ENCODE results near the gene ASXL3. TPM values are rescaled to one million over a fixed set of nuclear protein-coding genes. Genes with fewer than 3 reads are reported as not detected.

Gene ASXL3
- total and polyA plus RNA-seq, 7 experiments from 2014 or later, result not detected

GRCh38 chr18:33653231-33653630 lies 75.2 kb downstream of the ASXL3 start:
- H3K4me1 Mint-ChIP-seq, result no peaks in the 10 kb centered on the region
- H3K4me3 Mint-ChIP-seq, result no peak overlapping the region
- H3K27ac ChIP-seq (ENCODE audit: low read depth, low read length), result no peak overlapping the region
- H3K4me3 ChIP-seq (ENCODE audit: low read length), result no peak overlapping the region
- H3K27me3 Mint-ChIP-seq, result no peaks in the 10 kb centered on the region
- intact Hi-C loops (cut with micrococcal nuclease), result no loop called here
- peaks cover 0 to 12% (median 0%) of the 10 kb centered on the region in 11 donors for H3K9me3 Mint-ChIP-seq
- H3K4me1 ChIP-seq (ENCODE audit: control insufficient read depth in 2 of 2, insufficient read depth in 2 of 2, low read length in 2 of 2), result no peaks in the 10 kb centered on the region
- ChIA-PET POLR2A (no interaction called here), CTCF (no interaction called here)
- no peaks in the 10 kb centered on the region for H3K36me3 ChIP-seq (ENCODE audit: control insufficient read depth in 2 of 3, insufficient read depth in 3 of 3, low read length in 3 of 3)
- no peak for DNase-seq
- no peaks in the 10 kb centered on the region for H3K27me3 ChIP-seq (ENCODE audit: control insufficient read depth in 2 of 2, insufficient read depth in 2 of 2, low read length in 2 of 2)
- H3K9me3 ChIP-seq (ENCODE audit: control insufficient read depth in 2 of 3, low read length in 3 of 3), result no peaks in the 10 kb centered on the region
- ATAC-seq, result no peak
- H3K27ac Mint-ChIP-seq, result no peak overlapping the region
- H3K36me3 Mint-ChIP-seq, result no peaks in the 10 kb centered on the region

- DNase-seq (no peak), ATAC-seq (no peak)
- H3K27me3 Mint-ChIP-seq, result no peaks in the 10 kb centered on the region
- Histone ChIP-seq H3K27me3 (ENCODE audit: control insufficient read depth in 2 of 2, insufficient read depth in 2 of 2, low read length in 2 of 2) (no peaks in the 10 kb centered on the region), H3K4me1 (ENCODE audit: control insufficient read depth in 2 of 2, insufficient read depth in 2 of 2, low read length in 2 of 2) (no peaks in the 10 kb centered on the region), H3K4me3 (ENCODE audit: low read length) (no peak overlapping the region), H3K36me3 (ENCODE audit: control insufficient read depth in 2 of 3, insufficient read depth in 3 of 3, low read length in 3 of 3) (no peaks in the 10 kb centered on the region), H3K9me3 (ENCODE audit: control insufficient read depth in 2 of 3, low read length in 3 of 3) (no peaks in the 10 kb centered on the region), H3K27ac (ENCODE audit: low read depth, low read length) (no peak overlapping the region)
- peaks cover 0 to 12% (median 0%) of the 10 kb centered on the region in 11 donors for H3K9me3 Mint-ChIP-seq
- ChIA-PET POLR2A (no interaction called here), CTCF (no interaction called here)
- no peaks in the 10 kb centered on the region for H3K36me3 Mint-ChIP-seq
- no peak overlapping the region for H3K4me3 Mint-ChIP-seq
- intact Hi-C loops (cut with micrococcal nuclease), result no loop called here
- H3K27ac Mint-ChIP-seq, result no peak overlapping the region
- no peaks in the 10 kb centered on the region for H3K4me1 Mint-ChIP-seq
Observed at GRCh38 chr18:33656889-33657448, 79.0 kb downstream of the ASXL3 start.

GRCh38 chr18:33660696-33661310 lies 82.8 kb downstream of the ASXL3 start:
- H3K27ac ChIP-seq (ENCODE audit: low read depth, low read length), result no peak overlapping the region
- peaks cover 0 to 5% (median 0%) of the 10 kb centered on the region in 11 donors for H3K9me3 Mint-ChIP-seq

GRCh38 chr18:33664241-33664874 lies 86.3 kb downstream of the ASXL3 start:
- Histone ChIP-seq H3K36me3 (ENCODE audit: control insufficient read depth in 2 of 3, insufficient read depth in 3 of 3, low read length in 3 of 3) (no peaks in the 10 kb centered on the region), H3K4me1 (ENCODE audit: control insufficient read depth in 2 of 2, insufficient read depth in 2 of 2, low read length in 2 of 2) (no peaks in the 10 kb centered on the region), H3K9me3 (ENCODE audit: control insufficient read depth in 2 of 3, low read length in 3 of 3) (no peaks in the 10 kb centered on the region), H3K4me3 (ENCODE audit: low read length) (no peak overlapping the region), H3K27me3 (ENCODE audit: control insufficient read depth in 2 of 2, insufficient read depth in 2 of 2, low read length in 2 of 2) (no peaks in the 10 kb centered on the region), H3K27ac (ENCODE audit: low read depth, low read length) (no peak overlapping the region)
- peaks cover 0 to 6% (median 0%) of the 10 kb centered on the region in 11 donors for H3K9me3 Mint-ChIP-seq
- H3K36me3 Mint-ChIP-seq, result no peaks in the 10 kb centered on the region
- no peak for ATAC-seq
- CTCF ChIA-PET, result no interaction called here
- no peaks in the 10 kb centered on the region for H3K27me3 Mint-ChIP-seq
- H3K4me3 Mint-ChIP-seq, result no peak overlapping the region
- POLR2A ChIA-PET, result no interaction called here
- no peak for DNase-seq
- H3K27ac Mint-ChIP-seq, result no peak overlapping the region
- no peaks in the 10 kb centered on the region for H3K4me1 Mint-ChIP-seq
- intact Hi-C loops (cut with micrococcal nuclease), result no loop called here

More at GRCh38 chr18:33660696-33661310, 82.8 kb downstream of the ASXL3 start:
- ChIA-PET CTCF (no interaction called here), POLR2A (no interaction called here)
- Histone ChIP-seq H3K4me1 (ENCODE audit: control insufficient read depth in 2 of 2, insufficient read depth in 2 of 2, low read length in 2 of 2) (no peaks in the 10 kb centered on the region), H3K9me3 (ENCODE audit: control insufficient read depth in 2 of 3, low read length in 3 of 3) (no peaks in the 10 kb centered on the region), H3K36me3 (ENCODE audit: control insufficient read depth in 2 of 3, insufficient read depth in 3 of 3, low read length in 3 of 3) (no peaks in the 10 kb centered on the region), H3K27me3 (ENCODE audit: control insufficient read depth in 2 of 2, insufficient read depth in 2 of 2, low read length in 2 of 2) (no peaks in the 10 kb centered on the region), H3K4me3 (ENCODE audit: low read length) (no peak overlapping the region)
- H3K36me3 Mint-ChIP-seq, result no peaks in the 10 kb centered on the region
- intact Hi-C loops (cut with micrococcal nuclease), result no loop called here
- H3K4me1 Mint-ChIP-seq, result no peaks in the 10 kb centered on the region
- H3K27ac Mint-ChIP-seq, result no peak overlapping the region
- ATAC-seq (no peak), DNase-seq (no peak)
- H3K4me3 Mint-ChIP-seq, result no peak overlapping the region
- H3K27me3 Mint-ChIP-seq, result no peaks in the 10 kb centered on the region

GRCh38 chr18:33665187-33665586 lies 87.2 kb downstream of the ASXL3 start:
- no peaks in the 10 kb centered on the region for H3K9me3 ChIP-seq (ENCODE audit: control insufficient read depth in 2 of 3, low read length in 3 of 3)
- no peaks in the 10 kb centered on the region for H3K36me3 ChIP-seq (ENCODE audit: control insufficient read depth in 2 of 3, insufficient read depth in 3 of 3, low read length in 3 of 3)
- Mint-ChIP-seq H3K4me1 (no peaks in the 10 kb centered on the region), H3K9me3 (peaks cover 0 to 6% (median 0%) of the 10 kb centered on the region in 11 donors), H3K36me3 (no peaks in the 10 kb centered on the region), H3K4me3 (no peak overlapping the region), H3K27me3 (no peaks in the 10 kb centered on the region), H3K27ac (no peak overlapping the region)
- intact Hi-C loops (cut with micrococcal nuclease), result no loop called here
- DNase-seq (no peak), ATAC-seq (no peak)
- no peak overlapping the region for H3K4me3 ChIP-seq (ENCODE audit: low read length)
- no peaks in the 10 kb centered on the region for H3K4me1 ChIP-seq (ENCODE audit: control insufficient read depth in 2 of 2, insufficient read depth in 2 of 2, low read length in 2 of 2)
- CTCF ChIA-PET, result no interaction called here
- POLR2A ChIA-PET, result no interaction called here
- H3K27me3 ChIP-seq (ENCODE audit: control insufficient read depth in 2 of 2, insufficient read depth in 2 of 2, low read length in 2 of 2), result no peaks in the 10 kb centered on the region
- no peak overlapping the region for H3K27ac ChIP-seq (ENCODE audit: low read depth, low read length)

- H3K9me3 ChIP-seq (ENCODE audit: control insufficient read depth in 2 of 3, low read length in 3 of 3), result no peaks in the 10 kb centered on the region
- ATAC-seq, result no peak
- H3K27me3 ChIP-seq (ENCODE audit: control insufficient read depth in 2 of 2, insufficient read depth in 2 of 2, low read length in 2 of 2), result no peaks in the 10 kb centered on the region
- CTCF ChIA-PET, result no interaction called here
- no peak for DNase-seq
- POLR2A ChIA-PET, result no interaction called here
- no peak overlapping the region for H3K4me3 ChIP-seq (ENCODE audit: low read length)
- Mint-ChIP-seq H3K36me3 (no peaks in the 10 kb centered on the region), H3K4me3 (no peak overlapping the region), H3K9me3 (peaks cover 0 to 6% (median 0%) of the 10 kb centered on the region in 11 donors), H3K4me1 (no peaks in the 10 kb centered on the region), H3K27me3 (no peaks in the 10 kb centered on the region), H3K27ac (no peak overlapping the region)
- H3K27ac ChIP-seq (ENCODE audit: low read depth, low read length), result no peak overlapping the region
- H3K4me1 ChIP-seq (ENCODE audit: control insufficient read depth in 2 of 2, insufficient read depth in 2 of 2, low read length in 2 of 2), result no peaks in the 10 kb centered on the region
- no peaks in the 10 kb centered on the region for H3K36me3 ChIP-seq (ENCODE audit: control insufficient read depth in 2 of 3, insufficient read depth in 3 of 3, low read length in 3 of 3)
- intact Hi-C loops (cut with micrococcal nuclease), result no loop called here
Observed at GRCh38 chr18:33665641-33666040, 87.6 kb downstream of the ASXL3 start.

- Mint-ChIP-seq H3K9me3 (peaks cover 0 to 6% (median 0%) of the 10 kb centered on the region in 11 donors), H3K4me1 (no peaks in the 10 kb centered on the region), H3K4me3 (no peak overlapping the region), H3K36me3 (no peaks in the 10 kb centered on the region), H3K27me3 (no peaks in the 10 kb centered on the region), H3K27ac (no peak overlapping the region)
- no peak for ATAC-seq
- no peaks in the 10 kb centered on the region for H3K9me3 ChIP-seq (ENCODE audit: control insufficient read depth in 2 of 3, low read length in 3 of 3)
- H3K27ac ChIP-seq (ENCODE audit: low read depth, low read length), result no peak overlapping the region
- no peaks in the 10 kb centered on the region for H3K4me1 ChIP-seq (ENCODE audit: control insufficient read depth in 2 of 2, insufficient read depth in 2 of 2, low read length in 2 of 2)
- ChIA-PET CTCF (no interaction called here), POLR2A (no interaction called here)
- no peaks in the 10 kb centered on the region for H3K27me3 ChIP-seq (ENCODE audit: control insufficient read depth in 2 of 2, insufficient read depth in 2 of 2, low read length in 2 of 2)
- no peak for DNase-seq
- no peak overlapping the region for H3K4me3 ChIP-seq (ENCODE audit: low read length)
- intact Hi-C loops (cut with micrococcal nuclease), result no loop called here
- H3K36me3 ChIP-seq (ENCODE audit: control insufficient read depth in 2 of 3, insufficient read depth in 3 of 3, low read length in 3 of 3), result no peaks in the 10 kb centered on the region
Observed at GRCh38 chr18:33666915-33667314, 88.9 kb downstream of the ASXL3 start.
